GM12873 (cell line): ENCODE measurements around the gene CPSF4.
A peak's percentile ranks its signal among the peaks of the same experiment; 100 is the strongest.

Experiments used
- CTCF ChIP-seq: IDR thresholded peaks from 2 replicates; pipeline ENCODE4 v1.5.1; 2012; ENCODE audit warnings: low read depth, mild to moderate bottlenecking, moderate library complexity, low read length, control low read depth; ENCODE audit not compliant: insufficient read depth; ENCODE audit errors: missing control alignments

Gene CPSF4

GRCh38 chr7:99409806-99410205 lies 28.9 kb upstream of the CPSF4 start:
- no peak for TF ChIP-seq CTCF

GRCh38 chr7:99410635-99411034 lies 28.1 kb upstream of the CPSF4 start:
- TF ChIP-seq CTCF = no peak

GRCh38 chr7:99415513-99416127 lies 23.1 kb upstream of the CPSF4 start:
- peak; percentile 63 for TF ChIP-seq CTCF

DNA sequence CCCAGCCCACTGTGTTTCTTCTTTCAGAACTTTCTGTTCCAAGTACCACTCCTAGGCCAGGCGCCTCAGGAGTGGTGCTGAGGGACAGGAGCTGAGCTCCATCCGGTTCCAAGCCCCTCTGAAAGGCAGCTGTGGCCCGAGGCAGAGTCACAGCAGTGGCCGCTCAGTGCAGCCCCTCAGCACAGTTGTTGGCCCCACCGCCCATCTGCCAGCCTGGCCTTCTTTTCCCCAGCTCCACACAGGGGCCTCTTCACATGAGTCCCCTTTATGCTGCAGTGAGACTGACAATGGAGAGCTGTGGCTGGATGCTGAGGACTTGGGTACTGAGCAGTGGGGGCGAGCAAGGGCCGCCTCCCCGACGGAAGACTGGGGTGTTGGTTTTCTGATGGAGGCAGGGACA lies 20.5 kb upstream of the CPSF4 start:
- TF ChIP-seq CTCF = no peak

DNA sequence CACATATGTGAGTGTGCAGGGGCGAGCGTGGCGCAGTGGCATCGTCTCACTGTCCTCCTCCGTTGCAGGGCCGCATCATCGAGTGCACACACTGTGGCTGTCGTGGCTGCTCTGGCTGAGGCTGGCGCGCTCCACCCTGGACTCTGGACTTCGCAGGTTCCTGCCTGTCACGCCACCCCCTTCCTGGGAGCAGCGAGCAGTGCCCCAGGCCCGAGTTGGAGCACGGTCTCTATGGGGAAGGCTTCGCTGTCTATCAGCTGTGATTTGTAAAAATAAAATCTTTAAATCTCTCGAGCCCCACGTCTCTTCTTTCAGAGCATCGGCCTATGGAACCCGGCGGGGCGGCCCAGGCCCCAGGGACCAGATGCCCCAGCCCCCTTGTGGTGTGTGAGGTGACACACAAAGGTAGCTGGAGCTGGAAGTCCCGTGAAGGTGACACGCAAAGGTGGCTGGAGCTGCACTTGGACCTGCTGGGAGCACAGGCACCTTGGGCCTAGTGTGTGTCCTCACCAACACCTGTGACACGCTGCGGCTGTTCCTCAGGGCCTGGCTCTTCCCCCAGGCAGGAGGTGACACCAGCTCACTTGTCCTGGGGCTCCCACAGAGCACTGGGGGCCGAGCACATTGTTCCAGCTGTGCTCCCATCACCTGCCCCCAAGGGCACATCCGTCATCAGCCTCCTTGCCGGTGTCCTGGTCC lies 19.3 kb upstream of the CPSF4 start:
- no peak for TF ChIP-seq CTCF

DNA sequence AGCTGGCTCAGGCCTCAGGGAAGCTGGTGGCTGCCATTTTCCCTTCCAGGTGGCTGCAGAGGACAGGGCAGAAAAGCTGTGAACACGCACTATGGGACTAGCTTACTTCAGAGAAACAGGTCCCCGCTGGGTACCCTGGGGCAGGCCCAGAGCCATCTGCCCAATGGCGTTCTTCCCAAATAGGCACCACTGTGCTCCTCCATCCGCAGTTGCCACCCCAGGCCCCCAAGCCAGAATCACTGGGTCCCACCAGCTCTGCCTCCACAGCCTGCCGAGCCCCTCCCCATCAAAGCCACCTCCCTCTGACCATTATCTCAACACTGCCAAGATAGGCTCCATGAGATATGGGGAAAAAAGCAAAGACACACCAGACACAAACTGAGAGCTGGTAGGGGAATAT lies 18.5 kb upstream of the CPSF4 start:
- TF ChIP-seq CTCF = no peak

DNA sequence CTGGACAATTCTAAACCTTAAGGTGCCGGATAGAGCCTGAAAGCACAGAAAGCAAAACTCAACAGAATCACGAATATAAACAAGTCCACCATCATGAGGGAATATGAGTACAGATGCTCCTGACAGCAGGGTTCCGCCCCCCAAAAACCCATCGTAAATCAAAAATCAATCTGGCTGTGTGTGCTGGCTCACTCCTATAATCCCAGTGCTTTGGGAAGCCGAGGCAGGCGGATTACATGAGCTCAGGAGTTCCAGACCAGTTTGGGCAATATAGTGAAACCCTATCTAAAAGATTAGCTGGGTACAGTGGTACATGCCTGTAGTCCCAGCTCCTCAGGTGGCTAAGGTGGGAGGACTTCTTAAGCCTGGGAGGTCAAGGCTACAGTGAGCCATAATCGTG lies 17.8 kb upstream of the CPSF4 start:
- no peak for TF ChIP-seq CTCF
